C1 segment of cervical spinal cord (tissue), 14 donors: ENCODE data around the gene CFAP46.
"Not testable (repeated sequence)": the region's sequence is repeated elsewhere in the genome, so short reads cannot be mapped to it uniquely, and the experiment has no call there.

ENCODE experiments used
- DNase-seq, 14 donors: peaks; one replicate each; lab custom pipeline; 2025; lab: John Stamatoyannopoulos, UW

Gene CFAP46

DNA sequence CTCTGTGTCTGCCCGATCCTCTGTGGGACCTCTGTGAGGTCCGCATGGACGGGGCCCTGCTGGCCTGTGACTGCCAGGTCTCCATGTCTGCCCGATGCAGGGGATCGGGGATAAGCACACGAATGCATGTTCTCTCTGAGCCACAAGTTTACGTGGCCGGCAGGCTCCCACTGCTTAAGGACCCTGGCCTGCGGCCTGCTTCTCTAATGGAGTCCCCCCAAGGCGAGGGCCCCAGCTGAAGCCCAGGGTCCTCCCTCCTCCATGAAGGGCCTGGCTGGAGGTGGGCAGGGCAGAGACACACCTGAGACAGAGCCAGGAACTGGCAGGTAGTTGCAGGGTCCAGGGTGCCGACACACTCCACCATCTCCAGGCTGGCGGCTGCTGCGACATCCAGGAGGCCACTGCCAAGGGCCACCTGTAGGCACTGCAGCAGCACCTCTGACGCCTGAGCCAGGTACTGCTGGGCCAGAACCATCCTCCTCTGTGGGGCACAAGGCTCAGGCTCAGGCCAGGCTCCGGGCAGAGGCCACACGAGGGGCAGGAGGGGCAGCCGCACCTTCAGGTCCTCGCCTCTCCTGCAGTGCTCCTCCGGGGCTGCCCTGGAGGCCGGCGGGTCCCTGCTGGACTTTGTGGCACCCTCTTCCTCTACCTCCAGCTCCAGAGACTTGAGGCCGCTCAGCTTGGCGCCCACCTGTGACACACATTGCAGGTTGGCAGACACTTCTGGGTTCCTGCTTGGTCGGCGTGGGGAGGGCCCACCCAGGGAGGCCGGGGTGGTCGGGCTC lies 95.5 kb downstream of the CFAP46 start:
- DNase-seq: no peak

DNA sequence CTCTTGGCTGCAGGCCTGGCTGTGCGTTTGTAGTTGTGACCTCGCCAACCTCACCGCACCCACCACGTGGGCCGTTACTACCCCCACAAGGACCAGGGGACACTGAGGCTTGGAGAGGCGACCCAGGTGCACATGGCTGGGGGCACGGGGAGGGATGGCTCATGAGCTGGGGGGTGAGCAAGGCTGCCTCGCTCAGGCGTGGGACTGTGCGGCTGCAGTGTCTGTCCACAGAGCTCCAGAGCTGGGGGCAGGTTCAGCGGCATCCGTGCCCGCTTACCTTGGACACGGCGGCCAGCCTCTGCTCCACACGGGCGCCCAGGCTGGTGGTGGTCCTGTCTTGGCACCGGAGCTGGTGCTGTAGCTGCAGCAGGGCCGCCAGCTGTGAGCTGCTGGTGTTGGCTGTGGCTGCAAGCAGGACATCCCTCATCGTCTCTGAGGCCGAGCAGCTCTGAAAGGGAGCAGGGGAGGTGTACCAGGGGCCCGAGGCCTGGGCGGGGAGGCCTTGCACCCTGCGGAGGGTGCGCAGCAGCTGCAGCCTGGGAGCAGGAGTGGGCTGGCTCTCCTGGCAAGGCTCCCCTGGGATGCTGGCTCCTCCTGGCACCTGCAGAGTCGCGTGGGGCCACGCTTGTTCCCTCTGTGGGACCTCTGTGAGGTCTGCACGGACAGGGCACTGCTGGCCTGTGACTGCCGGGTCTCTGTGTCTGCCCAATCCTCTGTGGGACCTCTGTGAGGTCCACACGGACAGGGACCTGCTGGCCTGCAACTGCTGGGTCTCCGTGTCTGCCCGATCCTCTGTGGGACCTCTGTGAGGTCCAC lies 96.4 kb downstream of the CFAP46 start:
- DNase-seq: no peak

DNA sequence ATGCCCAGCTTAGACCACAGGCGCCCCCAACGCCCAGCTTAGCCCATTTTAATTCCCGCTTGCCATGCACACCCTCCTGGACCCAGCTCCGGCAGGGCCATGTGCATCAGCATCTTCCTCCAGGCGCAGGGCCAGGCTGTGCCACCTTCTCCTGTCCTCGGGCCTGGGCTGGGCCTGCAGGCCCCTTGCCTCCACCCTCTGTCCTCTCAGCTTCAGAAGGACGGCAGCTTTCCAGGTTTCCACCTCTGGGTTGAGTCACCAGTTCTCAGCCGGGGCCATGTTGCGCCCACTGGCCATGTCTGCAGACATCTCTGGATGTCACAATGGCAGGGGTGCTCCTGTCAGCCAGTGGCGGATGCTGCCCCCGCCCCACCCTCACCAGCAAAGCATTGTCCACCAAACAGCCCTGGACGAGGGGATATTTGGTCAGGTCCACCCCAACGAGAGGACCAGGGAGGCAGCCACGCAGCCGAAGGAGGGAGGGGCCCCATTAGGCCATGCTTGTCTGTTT lies 97.3 kb downstream of the CFAP46 start:
- no peak for DNase-seq

DNA sequence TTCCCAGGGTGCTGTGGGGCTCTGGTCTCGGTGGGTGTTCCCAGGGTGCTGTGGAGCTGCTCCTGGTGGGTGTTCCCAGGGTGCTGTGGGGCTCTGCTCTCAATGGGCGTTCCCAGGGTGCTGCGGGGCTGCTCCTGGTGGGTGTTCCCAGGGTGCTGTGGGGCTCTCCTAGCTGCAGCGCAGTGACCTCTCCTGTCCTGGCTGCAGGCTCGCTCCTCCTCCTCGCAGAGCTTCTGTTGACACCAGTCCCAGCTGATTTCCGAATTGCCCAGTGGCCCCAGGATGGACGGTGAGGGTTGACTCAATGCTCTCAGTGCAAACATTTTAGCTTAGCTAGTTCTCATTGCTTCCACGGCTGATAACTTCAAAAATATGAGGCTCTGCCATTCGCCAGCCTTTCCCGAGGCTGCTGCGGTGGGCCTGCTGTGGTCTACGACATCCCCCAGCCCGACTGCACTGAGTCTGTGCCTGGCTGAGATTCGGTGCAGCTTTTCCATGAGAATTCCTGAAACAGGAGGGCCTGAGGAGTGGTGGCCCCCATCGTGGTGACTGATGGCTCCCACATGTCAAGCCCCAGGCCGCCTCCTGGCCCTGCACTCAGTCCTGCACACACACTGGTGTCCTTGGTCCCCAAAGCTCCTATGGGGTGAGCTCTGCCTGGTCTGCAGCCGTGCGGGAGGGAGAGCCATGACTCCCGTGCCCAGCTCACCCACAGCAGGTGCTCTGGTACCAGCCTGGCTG lies 98.1 kb downstream of the CFAP46 start:
- DNase-seq: no peak

DNA sequence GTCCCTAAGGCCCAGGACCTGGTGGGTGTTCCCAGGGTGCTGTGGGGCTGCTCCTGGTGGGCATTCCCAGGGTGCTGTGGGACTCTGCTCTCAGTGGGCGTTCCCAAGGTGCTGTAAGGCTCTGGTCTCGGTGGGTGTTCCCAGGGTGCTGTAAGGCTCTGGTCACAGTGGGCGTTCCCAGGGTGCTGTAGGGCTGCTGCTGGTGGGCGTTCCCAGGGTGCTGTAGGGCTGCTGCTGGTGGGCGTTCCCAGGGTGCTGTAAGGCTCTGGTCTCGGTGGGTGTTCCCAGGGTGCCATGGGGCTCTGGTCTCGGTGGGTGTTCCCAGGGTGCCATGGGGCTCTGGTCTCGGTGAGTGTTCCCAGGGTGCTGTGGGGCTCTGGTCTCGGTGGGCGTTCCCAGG lies 99.1 kb downstream of the CFAP46 start:
- DNase-seq: not testable (repeated sequence)

DNA sequence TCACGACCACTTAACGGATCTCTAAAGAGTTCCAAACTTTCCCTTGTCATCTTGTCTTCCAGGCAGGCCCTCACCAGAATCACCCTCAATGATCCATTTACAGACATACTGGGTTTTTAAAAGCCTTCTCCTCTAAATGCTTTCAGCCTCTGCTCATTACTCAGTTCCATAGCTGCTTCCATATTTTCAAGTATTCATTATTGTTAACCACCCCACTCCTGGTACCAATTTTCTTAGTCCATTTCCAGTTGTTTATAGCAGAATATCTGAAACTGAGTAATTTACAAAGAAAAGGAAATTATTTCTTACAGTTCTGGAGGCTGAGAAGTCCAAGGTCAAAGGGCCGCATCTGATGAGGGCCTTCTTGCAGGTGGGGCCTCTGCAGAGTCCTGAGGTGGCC lies 100.0 kb downstream of the CFAP46 start:
- DNase-seq: no peak

DNA sequence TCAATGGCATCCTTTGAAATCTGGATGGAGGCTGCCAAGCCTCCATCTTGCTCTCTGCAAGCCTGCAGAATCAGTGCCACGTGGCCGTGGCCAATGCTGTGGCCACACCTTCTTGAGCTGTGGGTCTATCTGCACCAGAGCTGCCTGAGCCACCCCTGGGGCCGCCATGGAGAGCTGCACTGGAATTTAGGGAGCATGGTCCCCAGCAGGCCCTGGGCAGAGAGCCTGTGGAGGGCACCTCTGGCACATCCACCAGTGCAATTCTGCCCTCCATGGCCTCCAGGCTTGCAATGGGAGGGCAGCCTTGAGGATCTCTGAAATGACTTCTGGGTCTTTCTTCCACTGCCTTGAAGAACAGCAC lies 100.8 kb downstream of the CFAP46 start:
- no peak for DNase-seq

DNA sequence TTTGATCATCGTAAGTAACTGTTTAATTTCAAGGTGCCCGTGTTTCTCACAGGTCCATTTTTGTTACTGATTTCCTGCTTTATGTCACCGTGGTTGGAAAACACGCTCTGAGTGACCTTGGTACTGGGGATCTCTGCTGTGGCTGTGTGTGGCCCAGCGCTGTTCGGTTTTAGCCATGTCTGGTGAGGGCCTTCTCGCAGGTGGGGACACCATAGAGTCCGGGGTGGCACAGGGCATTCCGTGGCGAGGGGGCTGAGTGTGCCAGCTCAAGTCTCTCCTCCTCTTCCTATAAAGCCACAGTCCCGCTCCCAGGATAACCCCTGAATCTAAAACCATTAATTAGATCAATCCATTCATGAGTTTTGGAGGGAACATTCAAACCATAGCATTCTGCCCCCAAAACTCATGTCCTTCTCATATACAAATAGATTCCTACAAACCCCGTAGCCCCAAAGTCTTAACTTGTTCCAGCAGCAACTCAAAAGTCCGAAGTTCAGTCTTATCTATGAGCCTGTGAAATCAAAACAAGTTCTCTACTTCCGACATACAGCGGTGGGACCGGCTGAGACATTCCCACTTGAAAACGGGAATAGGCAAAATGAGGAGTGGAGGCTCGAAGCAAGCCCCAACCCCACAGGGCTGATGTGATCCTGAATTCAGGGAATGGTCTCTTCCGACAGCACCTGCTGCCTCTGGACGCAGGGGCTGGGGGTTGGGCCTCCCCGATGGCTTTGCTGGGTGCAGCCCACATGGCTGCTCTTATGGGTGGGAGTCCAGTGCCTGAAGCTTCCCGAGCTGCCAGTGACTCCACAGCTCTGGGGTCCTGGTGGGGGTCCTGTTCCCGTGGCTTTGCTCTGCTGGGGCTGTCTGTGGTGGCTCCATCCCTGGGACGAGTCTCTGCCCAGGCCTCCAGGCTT lies 101.4 kb downstream of the CFAP46 start:
- DNase-seq: no peak

DNA sequence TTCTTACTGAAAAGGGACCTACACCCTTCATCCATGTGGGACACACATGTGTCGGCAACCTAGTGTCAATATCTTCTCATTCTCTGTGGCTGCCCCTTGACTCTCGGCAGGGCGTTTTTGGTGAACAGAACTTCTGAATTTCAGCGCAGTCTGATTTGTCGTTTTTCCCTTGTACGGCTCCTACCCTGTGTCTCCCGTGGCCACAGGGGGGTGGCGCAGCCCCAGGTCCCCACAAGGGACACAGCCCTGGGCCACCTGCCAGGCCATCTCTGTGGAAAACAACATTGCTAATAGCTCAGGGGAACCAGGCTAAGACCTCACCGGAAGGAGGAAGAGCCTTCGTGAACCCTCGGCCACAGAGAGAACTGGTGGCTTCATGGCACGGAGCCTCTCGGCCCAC lies 103.3 kb downstream of the CFAP46 start:
- no peak for DNase-seq

DNA sequence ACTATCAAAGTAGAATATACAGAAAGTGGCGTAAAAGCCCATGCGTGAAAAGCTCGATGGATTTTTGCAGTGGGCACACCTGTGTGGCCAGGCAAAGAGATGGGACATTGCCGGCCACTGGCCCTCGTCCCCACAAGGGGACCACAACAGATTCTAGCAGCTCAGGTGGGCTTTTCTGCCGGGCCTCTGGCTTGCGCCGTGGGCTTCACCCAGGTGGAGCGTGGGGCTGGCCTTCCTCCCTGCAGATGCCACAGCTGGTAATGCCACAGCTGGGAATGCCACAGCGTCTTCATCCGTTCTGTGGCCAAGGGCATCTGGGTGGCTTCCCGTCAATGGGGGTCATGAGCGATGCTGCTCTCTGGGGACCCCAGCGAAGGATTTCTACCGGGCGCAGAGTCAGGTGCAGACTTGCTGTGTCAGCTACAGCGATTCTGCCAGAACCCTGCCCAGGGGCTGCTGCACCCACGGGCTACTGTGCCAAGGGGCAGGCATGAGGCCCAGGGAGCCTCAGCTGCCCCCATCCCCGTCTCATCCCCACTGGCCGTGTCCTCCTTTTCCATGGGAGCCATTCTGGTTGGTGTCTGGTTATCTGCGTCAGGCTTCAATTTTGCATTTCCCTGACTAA lies 103.9 kb downstream of the CFAP46 start:
- no peak for DNase-seq

DNA sequence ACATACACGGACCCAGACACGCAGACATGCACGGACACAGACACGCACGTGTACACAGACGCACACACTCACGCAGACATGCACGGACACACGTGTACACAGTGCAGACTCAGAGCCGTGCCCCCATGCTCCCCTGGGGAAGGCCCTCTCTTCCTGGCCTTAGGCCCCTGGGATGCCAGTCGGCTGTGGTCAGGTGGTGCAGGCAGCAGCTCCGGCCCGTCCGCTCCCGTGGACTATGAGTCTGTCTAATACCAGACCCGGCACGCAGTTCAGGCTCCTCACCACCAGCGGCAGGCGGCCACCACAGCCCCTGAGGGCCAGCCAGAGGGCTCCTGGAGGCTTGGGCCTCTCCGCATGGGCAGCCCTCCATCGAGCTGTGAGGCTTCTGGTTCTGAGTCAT lies 104.5 kb downstream of the CFAP46 start:
- DNase-seq: no peak

DNA sequence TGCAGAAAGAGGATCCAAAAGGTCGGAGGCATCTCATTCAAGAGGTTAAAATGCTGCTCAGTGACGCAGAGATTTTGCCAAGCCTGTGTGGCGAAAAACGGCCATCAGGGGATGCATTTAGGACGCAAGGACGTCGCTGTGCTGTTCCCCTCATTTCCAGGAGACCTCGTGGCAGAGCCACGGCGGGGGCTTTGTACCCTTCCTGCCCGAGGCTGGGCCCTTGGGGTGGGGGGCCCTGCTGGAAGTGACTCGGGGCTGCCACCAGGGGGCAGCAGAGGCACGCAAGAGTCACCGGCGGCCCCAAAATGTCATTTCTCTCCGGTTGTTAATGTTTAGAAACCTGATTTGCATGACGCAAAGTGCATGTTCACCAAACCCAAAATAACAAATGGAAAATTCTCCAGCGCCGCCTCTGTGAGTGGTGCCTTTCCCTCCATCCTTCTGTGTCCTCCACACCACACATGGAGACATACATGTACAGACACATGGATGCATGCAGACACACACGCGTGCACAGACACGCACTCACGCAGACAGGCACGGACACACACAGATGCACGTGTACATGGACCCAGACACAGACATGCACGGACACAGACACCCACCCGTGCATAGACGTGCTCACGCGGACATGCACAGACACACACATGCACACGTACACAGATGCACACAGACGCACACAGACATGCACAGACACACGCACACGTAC lies 105.4 kb downstream of the CFAP46 start:
- DNase-seq: peak in 8 of 14 donors; percentile 6 to 47 (median 29)

DNA sequence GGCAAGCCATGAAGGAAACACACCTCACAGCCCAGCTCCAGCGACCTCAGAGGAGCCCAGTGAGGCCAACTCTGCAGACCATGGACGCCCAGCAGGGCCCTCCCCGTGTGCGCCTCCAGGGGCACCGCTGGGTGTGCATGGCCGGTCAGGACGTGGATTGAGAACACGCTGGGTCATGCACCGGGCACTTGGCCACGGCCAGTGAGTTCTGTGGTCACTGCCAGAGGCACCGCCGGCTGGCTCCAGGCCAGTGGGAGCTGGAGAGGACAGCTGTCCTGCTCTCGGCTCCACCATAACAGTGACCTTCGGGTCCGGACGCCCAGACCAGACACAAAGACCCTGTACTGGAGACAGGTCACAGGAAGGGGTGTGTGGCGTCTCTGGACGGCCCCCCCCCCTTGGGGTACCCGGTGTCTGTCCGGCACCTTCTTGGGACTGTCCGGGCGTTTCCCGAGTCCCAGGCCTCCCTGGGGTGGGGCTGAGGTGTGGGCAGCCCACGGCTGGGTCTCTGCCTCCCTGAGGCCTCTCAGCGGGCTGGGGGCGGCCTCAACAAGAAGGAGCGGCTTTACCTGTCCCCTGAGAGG lies 106.0 kb downstream of the CFAP46 start:
- peak in 7 of 14 donors; percentile 4 to 39 (median 17) for DNase-seq

DNA sequence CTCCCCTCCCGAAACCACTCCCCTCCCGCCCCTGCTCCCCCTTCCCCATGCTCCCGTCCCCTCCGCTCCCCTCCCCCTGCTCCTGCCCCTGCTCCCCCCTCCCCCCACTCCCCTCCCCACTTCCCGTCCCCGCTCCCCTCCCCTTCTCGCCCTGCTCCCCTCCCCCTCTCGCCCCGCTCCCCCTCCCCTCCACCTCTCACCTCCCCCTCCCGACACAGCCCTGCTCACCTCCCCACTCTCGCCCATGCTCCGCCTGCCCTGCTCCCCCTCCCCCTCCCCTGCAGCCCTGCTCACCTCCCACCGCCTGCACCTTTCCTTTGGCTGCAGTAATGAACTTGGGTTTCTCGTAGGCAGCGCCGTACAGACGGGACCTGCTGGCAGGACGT lies 106.5 kb downstream of the CFAP46 start:
- no peak for DNase-seq

DNA sequence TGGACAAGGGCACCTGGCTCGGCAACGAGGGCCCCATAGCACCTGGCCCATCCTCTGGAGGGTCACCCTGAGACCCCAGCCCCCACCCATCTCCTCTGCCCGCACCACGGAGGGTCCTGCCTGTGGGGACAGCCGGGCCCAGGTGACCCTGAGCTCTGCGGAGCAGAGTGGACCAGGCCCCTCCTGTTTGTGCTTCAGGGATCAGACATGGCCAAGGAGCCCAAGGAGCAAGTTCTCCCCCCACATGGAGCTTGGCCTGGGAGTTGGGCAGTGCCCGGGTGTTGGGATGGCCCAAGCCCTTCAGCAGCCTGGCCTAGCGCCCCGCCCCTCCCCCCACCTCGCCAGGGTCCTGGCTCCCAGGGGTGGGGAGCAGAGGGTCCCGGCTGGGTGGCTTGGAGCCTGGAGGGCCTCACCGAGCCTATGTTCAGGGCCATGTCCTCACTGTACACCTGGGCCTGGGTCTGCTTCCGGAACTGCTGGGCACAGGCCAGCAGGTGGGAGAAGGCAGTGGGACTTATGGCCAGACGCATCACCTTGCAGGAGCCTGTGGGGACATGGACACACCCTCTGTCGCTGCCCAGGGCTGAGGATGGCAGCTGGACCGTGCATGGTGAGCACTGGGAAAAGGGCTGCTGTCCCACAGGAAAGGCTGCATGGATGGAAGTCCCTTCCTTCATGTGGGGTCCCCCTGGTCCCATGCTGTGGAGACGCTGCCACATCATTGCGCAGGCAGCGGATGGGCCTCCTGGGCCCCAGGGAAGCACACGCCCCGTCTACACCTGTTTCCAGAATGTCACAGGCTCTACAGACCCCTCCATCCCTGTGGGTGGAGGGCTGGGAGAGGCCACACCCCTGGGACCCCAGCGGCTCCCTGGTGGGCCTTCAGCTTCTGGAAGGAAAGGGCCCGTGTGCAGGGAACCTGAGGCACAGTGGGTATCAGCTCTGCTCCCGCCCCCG lies 107.2 kb downstream of the CFAP46 start:
- DNase-seq: no peak

DNA sequence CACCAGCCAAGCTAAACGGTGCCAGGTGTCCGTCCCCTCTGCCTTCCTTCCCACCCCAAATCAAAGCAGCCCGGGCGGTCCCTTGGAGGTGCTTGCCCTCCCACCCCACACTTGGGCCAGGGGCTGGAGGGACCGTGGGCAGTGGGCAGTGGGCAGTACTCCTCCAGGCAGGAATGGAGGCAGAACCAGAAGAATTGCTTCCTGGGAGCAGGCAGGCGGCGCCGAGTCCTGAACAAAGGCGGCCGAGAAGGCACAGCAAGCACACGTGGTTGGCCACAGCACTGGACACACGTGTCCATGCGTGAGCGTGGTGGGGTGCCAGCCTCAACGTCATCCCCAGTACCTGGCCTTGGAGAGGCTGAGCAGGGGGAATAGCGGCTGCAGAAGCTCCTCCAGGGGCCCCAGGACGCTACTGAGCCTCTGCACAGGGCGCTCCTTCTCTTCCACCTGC lies 108.0 kb downstream of the CFAP46 start:
- no peak for DNase-seq

DNA sequence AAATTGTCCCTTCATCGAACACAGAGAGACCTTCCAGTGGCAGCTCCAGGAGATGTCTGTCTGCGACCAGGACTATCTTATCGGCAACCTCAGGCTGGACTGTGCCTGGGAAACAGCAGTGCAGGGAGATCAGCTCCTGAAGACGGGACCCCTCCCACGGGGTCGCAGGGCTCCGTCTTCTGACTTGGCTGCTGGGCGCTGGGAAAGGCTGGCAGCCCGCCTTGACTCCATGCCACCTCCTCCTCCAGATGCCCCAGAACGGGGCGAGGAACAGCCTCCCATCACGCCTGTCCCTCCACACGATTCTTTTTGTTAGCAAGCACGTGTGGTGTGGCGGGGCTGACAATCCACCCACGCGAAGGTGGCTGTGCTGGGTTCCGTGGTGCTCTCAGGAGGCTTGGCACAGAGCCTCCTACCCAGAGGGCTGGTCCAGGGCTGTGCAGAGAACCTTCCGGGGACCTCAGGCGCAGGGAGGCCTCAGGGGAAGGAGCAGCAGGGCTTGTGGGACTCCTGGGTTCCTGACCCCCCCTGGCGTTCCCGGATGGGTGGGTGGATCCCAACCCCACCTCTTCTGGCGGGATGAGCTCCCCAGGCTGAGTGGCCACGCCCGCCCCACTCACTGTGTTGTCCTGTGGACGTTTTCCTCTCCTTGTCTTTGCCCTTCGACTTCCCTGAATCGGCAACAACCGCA lies 108.8 kb downstream of the CFAP46 start:
- no peak for DNase-seq
